ENCODE results near the gene LSM12.
"Not testable (repeated sequence)": the region's sequence is repeated elsewhere in the genome, so short reads cannot be mapped to it uniquely, and the experiment has no call there.

Gene LSM12

GRCh38 chr17:44006598-44007345, 59.7 kb downstream of the LSM12 start:
- peak; percentile 73 to 90 for DNase-seq

- DNase-seq: no peak
Measured at GRCh38 chr17:44006272-44006597, 60.2 kb downstream of the LSM12 start.

GRCh38 chr17:44005527-44006271, 60.8 kb downstream of the LSM12 start:
- DNase-seq: no peak

GRCh38 chr17:44004761-44005526, 61.5 kb downstream of the LSM12 start:
- DNase-seq: no peak

- DNase-seq: no peak
Measured at GRCh38 chr17:44004077-44004760, 62.3 kb downstream of the LSM12 start, which contains the start of gene NAGS. Gene NAGS (plus strand): TSS chr17:44004622. CDS start chr17:44004664, 42 bp downstream.

- DNase-seq: no peak
Measured at GRCh38 chr17:44002141-44002848, 64.2 kb downstream of the LSM12 start.

- DNase-seq: no peak
Measured at GRCh38 chr17:44001461-44001920, 65.0 kb downstream of the LSM12 start.

GRCh38 chr17:44000871-44001460, 65.5 kb downstream of the LSM12 start:
- no peak for DNase-seq

GRCh38 chr17:44000141-44000860, 66.2 kb downstream of the LSM12 start:
- DNase-seq: no peak

GRCh38 chr17:43999024-43999423, 67.4 kb downstream of the LSM12 start:
- DNase-seq: no peak

GRCh38 chr17:43998552-43998951, 67.9 kb downstream of the LSM12 start:
- DNase-seq: no peak

- DNase-seq: not testable (repeated sequence)
Measured at GRCh38 chr17:43997180-43997579, 69.3 kb downstream of the LSM12 start.

GRCh38 chr17:43995150-43995471, 71.4 kb downstream of the LSM12 start:
- DNase-seq: no peak

GRCh38 chr17:43994272-43995149, 72.0 kb downstream of the LSM12 start:
- peak in 1 of 2 donors; percentile 29 for DNase-seq

GRCh38 chr17:43992641-43993040, 73.8 kb downstream of the LSM12 start:
- DNase-seq: no peak

- no peak for DNase-seq
Measured at GRCh38 chr17:43988301-43988700, 78.2 kb downstream of the LSM12 start.

- no peak for DNase-seq
Measured at GRCh38 chr17:43987131-43988021, 79.1 kb downstream of the LSM12 start.

GRCh38 chr17:43986225-43986981, 80.1 kb downstream of the LSM12 start:
- no peak for DNase-seq

Measured in bone marrow (tissue), 2 donors.